Measurements from ENCODE around the gene RAPGEF4.

The RAPGEF4 gene

GRCh38 chr2:172914341-172915008 lies 178.8 kb downstream of the RAPGEF4 start:
- no peak for DNase-seq

DNA sequence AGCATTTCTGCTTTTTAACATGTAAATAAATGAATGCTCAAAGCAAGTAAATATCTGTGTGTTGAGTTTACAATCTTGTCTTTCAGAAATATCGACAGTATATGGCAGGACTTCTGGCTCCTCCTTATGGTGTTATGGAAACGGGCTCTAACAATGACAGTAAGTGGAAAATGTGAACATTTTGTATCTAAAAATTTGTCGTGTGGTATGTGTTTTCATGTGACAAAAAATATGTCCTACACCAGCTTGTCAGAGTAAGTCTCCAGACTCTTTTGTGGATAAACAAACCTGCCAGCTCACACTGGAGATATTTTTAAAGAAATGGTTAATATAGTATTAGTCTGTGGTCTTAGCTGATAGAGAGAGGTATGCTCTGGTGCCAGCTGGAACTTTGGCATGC lies 182.1 kb downstream of the RAPGEF4 start:
- DNase-seq: no peak

DNA sequence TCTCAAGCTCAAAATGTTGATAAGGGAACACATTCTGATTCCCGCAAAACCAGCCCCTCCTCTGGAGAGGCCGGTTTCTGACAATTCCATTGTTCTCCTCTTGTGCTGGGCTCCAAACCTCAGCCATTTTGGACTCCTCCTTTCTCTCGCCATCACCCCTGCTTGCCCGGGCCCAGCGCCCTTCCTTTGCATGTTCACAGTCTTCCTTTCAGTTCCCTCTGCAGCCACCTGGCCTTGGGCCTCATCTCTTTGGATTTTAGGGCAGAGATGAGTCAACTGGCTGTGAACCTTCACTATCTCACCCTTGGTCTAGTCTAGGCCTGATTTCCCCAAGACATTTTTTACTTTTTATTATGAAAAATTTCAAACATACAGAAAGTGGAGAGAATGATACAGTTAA lies 184.1 kb downstream of the RAPGEF4 start:
- DNase-seq: no peak

GRCh38 chr2:172921532-172922236 lies 186.0 kb downstream of the RAPGEF4 start:
- no peak for DNase-seq

DNA sequence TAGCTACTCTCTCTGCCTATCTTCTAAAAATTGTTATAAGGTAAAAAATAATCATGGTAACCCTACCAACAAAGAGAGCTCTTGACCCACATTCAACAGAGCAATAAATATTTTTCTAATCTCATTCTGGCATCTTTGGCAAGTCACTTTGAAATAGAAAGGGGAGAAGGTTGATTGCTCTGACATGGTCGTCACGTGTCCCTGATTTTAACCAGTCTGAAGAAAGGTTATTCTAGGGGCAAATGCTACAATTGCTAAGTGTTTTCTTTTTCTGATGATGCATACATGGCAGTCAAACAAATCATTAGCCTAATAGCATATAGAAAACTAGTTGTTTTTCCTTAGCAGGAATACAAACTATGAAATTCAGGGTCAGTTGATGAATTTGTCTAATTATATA lies 186.7 kb downstream of the RAPGEF4 start:
- no peak for DNase-seq

DNA sequence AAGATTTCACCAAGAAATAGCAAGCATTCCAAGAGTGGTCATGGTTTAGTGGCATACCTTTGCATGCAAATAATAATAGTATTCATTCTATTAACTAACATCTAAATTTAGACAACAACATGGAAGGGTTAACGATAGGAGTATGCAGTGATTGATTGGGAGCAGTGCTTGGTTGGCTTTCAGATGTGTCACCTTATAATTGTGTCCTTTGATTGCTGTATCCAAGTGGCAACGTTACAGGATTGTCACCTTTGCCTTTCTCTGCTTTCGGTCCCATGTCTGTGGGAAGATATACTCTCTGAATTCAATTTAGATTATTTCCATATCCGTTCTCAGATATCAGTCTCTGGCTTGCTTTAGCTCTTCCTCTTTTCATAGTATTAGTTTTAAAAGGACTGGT lies 187.2 kb downstream of the RAPGEF4 start:
- no peak for DNase-seq

DNA sequence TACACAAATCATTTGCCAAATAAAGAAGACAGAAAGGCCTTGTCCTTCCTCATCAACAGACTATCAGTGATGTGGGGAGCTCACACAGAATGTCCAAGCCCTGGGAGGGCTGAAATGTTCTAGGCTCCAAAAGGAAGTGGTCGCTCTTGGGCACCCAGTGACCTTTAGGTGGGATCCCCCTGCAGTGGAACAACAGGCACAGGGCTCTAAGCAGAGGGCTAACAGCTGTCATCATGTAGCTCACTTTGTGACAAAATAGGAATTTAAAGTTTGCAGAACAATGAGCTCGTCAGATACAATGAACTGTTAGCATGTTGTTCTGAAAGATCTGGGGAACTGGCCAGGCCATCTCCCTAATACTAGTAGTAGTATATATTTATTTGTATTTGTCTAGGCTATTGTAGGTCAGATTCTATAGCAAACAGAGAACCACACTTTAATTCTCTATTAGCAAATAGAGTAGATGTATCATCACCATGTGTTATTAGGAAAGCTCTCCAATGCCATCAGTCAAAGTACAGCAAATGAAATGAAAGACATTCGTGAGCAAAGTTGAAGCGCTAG lies 188.5 kb downstream of the RAPGEF4 start:
- DNase-seq: peak; percentile 11

DNA sequence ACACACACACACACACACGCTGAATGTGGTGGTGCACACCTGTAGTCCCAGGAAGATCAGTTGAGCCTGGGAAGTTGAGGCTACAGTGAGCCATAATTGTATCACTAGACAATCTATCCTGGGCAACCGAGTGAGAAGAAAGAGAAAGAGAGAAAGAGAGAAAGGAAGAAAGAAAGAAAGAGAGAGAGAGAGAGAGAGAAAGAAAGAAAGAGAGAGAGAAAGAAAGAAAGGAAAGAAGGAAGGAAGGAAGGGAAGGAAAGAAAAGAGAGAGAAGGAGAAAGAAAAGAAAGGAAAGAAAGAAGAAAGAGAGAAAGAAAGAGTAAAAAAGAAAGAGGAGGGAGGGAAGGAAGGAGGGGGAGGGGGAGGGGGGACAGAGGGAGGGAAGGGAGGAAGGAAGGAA lies 190.0 kb downstream of the RAPGEF4 start:
- DNase-seq: no peak

- no peak for DNase-seq
Measured at GRCh38 chr2:172926785-172927640, 191.4 kb downstream of the RAPGEF4 start.

DNA sequence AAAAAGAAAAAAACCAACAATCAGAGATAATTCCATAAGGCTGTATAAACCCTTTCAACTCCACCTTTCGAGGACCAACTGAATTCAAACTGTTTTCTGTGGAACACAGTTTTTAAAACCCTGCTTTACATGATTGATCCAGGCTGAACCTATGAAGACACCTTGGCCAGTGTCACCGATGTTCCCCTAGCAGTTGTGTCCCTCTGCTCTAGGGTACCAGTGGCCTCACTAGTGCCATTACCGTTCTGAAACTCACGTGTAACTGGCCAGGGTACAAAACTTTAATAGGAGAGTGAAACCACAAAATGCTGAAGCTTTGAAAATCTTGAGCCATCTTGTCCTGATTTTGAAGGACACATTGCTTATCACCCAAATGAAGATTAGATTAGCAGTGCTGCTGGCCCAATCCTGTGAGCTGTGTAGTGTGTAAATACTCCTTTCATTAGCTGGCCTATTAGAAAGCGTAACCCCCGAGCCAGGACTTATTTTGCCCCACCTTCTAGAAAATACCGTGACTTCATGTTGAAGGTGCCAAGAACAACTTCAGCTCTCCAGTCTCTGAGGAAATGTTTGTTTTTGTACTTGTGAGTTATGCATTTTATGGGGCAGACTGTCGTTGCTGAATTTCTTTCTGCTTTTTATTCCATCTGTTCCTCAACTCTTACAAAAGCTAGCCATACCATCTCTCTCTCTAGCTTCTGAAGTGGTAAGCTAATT lies 192.2 kb downstream of the RAPGEF4 start:
- no peak for DNase-seq

GRCh38 chr2:172928756-172929155 lies 193.1 kb downstream of the RAPGEF4 start:
- peak; percentile 9 for DNase-seq

DNA sequence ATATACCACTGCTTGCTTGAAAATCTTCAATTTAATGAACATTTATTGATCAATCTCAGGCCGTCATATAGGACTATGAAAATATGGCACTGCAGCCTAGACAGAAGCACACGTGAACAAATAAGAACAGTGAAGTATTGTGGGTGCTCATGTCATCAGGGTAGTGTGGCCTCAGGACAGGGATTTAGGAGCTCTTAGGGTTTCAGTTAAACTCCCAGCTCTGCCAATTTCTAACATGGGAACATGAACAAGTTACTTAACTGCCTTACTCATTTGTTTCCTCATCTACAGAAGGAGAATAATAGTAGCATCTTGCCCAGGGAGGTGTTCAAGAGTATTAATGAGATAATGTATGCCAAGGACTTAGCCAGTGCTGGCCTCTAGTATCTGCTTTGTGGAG lies 194.0 kb downstream of the RAPGEF4 start:
- DNase-seq: no peak

DNA sequence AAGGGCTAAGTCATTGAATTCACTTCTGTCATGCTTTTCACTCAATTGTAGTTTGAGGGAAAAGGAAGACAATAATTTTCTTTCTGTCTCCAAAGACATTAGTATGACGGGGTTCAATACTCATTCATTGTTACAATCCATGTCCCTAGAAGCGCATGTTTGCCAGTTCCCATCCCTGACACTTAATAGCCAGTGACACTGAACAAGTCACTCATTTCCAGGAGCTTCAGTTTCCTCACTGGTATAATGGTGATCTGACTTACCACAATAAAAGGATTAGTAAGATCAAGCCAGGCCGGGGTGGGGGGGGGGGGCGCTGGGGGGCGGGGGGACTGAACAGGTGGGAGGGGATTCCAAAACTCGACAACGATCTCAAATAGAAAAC lies 195.2 kb downstream of the RAPGEF4 start:
- no peak for DNase-seq

DNA sequence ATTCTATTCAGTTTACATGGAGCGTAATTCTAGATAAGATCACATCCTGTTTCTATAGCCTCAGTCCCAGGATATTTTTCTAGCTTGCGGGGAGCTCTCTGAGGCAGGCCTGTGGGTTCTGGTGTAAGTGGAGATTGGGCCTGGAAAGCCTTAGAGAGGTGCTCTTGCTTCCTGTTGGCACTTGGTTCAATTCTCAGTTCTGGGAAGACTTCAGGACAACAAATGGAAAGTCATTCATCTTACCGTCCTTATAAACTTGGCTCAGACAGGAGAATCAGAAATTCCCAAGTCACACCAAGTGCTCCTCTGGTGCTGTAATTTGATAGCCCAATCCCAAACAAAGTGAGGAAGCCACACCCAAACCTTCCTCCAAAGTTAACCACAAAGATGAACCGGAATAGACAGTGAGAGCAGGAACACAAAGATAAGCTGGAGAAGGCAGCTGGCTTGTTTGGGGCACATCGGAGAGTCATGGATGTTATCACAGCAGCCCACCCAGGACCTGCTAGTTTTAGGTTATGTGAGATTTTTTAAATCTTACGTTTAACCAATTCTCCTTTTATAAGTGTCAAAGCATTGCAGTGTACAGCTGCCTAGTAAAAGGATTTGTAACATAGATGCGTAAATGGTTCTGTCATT lies 195.7 kb downstream of the RAPGEF4 start:
- DNase-seq: no peak

DNA sequence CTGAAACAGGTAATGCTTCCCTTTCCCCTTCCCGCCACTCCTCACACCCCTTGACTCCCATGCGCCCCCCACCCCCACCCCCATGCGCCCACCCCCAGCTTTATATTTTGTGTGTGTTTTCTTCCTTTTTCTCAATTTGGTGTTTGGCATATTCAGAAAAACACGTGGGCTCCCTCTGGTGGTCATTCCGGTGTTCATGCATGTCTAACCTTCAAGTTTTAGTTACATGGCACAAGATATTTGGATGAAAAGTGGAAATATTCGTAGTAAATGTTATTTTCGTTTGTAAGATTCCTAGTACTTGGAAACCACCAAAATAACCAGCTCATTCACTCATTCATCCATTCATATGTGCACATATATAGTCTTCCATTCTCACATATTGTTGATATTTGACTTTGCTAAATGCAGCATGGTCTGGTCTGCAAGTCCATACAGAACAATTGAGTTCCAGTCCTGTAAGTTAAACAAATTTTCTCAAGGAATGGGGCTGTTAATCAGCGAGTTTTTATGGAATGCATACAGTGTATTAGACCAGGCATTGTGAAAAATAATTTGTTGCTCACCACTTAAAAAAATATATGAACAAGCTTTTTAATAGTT lies 196.4 kb downstream of the RAPGEF4 start:
- DNase-seq: peak; percentile 77

DNA sequence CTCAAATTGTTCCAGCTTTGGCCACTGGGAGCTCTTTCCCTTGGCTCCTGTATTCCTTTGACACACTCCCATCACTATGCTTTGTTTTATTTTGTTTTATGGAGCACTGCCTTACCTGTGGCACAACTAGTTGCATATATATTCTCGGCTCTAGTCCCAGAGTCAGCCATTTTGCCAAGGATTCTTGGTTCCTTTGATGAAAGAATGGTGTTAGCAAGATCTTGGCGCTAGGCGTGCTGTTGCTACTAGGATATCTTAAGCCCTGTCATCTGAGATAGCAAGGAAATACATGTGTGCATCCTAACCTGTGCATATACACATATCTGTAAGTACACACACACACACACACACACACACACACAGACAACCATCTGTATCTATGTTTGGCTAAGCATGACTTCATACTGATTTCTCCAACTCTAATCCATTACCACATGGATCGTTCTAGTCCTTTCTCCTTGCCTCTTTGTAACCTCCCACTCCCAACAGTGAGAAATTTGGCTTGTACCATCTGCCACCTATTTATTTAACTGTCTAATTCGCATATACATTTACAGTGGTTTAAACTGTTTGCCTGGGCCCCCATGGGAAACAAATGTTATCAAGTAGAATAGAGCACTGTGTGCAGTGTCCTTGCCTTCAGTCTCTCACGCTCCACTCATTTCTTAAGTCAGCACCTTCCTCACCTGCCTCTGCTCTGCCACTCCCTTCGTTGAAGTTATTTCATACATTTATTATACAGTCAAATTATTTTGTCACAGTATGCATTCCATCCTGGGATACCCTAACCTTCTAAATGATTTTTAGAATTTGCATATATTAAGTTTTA lies 202.5 kb downstream of the RAPGEF4 start:
- DNase-seq: no peak

GRCh38 chr2:172938713-172939375 lies 203.2 kb downstream of the RAPGEF4 start:
- DNase-seq: no peak

- no peak for DNase-seq
Measured at GRCh38 chr2:172943539-172943938, 207.9 kb downstream of the RAPGEF4 start.

DNA sequence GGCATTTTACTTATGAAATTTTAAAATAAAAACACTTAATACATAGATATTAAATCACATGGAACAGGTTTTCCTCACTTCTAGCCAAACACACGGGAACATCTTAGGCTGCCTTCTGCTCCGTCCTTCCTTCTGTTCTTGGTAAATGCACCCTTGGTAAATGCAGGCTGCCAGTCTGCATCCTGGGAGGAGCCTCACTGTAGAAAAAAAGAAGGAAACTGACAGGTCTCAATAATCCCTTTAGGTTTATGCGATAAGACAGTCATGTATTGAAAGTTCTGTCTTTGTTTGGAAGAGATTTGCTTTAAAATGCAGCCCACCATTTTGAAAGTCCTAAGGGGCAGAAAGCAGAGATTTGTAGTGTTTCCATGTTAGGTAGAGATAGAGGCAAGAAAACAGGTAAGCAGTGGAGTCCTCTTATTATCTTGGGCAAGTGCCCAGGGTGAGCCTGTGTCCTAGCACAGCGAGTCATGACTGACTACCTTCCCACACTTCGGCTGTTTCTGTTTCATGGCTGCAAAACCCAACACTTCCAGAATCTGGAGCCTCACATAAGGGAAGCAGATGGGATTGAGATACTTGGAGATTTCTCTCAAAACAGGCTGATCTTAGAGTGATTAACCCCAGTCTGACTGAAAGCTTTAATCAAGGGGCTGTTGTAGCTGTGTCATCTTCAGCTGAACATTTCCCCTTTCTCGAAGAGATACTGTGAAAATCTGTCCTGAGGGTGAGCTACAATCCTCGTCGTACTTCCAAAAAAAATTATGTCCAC lies 208.6 kb downstream of the RAPGEF4 start:
- DNase-seq: no peak

Measured in midbrain (tissue), 1 donor.